Astrocyte (in vitro differentiated cells and primary cell): ENCODE data around the gene ALDH3A1. TPM values are rescaled to one million over a fixed set of nuclear protein-coding genes. Genes with fewer than 3 reads are reported as not detected.

Source experiments
- DNase-seq: peaks from one replicate; pipeline ENCODE4 v3.0.0-alpha.2; 2010; ENCODE audit warnings: low read depth
- FAIRE-seq: peaks from 2 replicates; lab custom pipeline; 2011; peaks lifted over from hg19 to GRCh38; lab: Jason Lieb, UNC
- H2AFZ ChIP-seq: 2 replicates; pipeline ENCODE4 v1.6.0; 2012; ENCODE audit warnings: low read depth, low read length, inconsistent platforms
- H3K27ac ChIP-seq: 2 replicates; pipeline ENCODE4 v1.5.1; 2011; ENCODE audit warnings: low read depth, low read length, inconsistent platforms
- H3K27me3 ChIP-seq: 2 replicates; pipeline ENCODE4 v1.6.0; 2011; ENCODE audit warnings: low read length, inconsistent platforms; ENCODE audit not compliant: insufficient read depth
- H3K36me3 ChIP-seq: 2 replicates; pipeline ENCODE4 v1.5.1; 2011; ENCODE audit warnings: low read length, inconsistent platforms; ENCODE audit not compliant: insufficient read depth
- H3K4me1 ChIP-seq: 2 replicates; pipeline ENCODE4 v1.5.1; 2011; ENCODE audit warnings: low read length, inconsistent platforms; ENCODE audit not compliant: insufficient read depth
- H3K4me2 ChIP-seq: 2 replicates; pipeline ENCODE4 v1.6.0; 2012; ENCODE audit warnings: low read length, inconsistent platforms
- H3K4me3 ChIP-seq: 2 replicates; pipeline ENCODE4 v1.5.1; 2011; ENCODE audit warnings: low read depth, mild to moderate bottlenecking, low read length, inconsistent platforms; ENCODE audit not compliant: insufficient read depth
- H3K79me2 ChIP-seq: 2 replicates; pipeline ENCODE4 v1.6.0; 2012; ENCODE audit warnings: mild to moderate bottlenecking, low read length, inconsistent platforms; ENCODE audit not compliant: insufficient read depth
- H3K9ac ChIP-seq: 2 replicates; pipeline ENCODE4 v1.6.0; 2012; ENCODE audit warnings: mild to moderate bottlenecking, low read length, inconsistent platforms
- H3K9me3 ChIP-seq: 2 replicates; pipeline ENCODE4 v1.5.1; 2012; ENCODE audit warnings: low read depth, mild to moderate bottlenecking, low read length, inconsistent platforms; ENCODE audit not compliant: insufficient read depth
- H4K20me1 ChIP-seq: 2 replicates; pipeline ENCODE4 v1.6.0; 2012; ENCODE audit warnings: low read length, inconsistent platforms; ENCODE audit not compliant: insufficient read depth
- H3K27ac Mint-ChIP-seq: one replicate; pipeline ENCODE4 v1.8.0; 2021; ENCODE audit warnings: mild to moderate bottlenecking, mixed read lengths; ENCODE audit not compliant: unreplicated experiment
- H3K27me3 Mint-ChIP-seq: one replicate; pipeline ENCODE4 v1.8.0; 2021; ENCODE audit warnings: low read depth, mixed read lengths; ENCODE audit not compliant: unreplicated experiment
- H3K36me3 Mint-ChIP-seq: one replicate; pipeline ENCODE4 v1.8.0; 2021; ENCODE audit warnings: low read depth, mixed read lengths; ENCODE audit not compliant: unreplicated experiment
- H3K4me1 Mint-ChIP-seq: one replicate; pipeline ENCODE4 v1.8.0; 2021; ENCODE audit warnings: low read depth, mixed read lengths; ENCODE audit not compliant: unreplicated experiment
- H3K4me3 Mint-ChIP-seq: one replicate; pipeline ENCODE4 v1.8.0; 2021; ENCODE audit warnings: mild to moderate bottlenecking, moderate library complexity, mixed read lengths; ENCODE audit not compliant: unreplicated experiment
- H3K9me3 Mint-ChIP-seq: one replicate; pipeline ENCODE4 v1.8.0; 2021; ENCODE audit warnings: mild to moderate bottlenecking, mixed read lengths; ENCODE audit not compliant: unreplicated experiment
- CTCF ChIP-seq: IDR thresholded peaks from 2 replicates; pipeline ENCODE4 v1.5.1; 2011; ENCODE audit warnings: low read depth, mild to moderate bottlenecking, inconsistent platforms, low read length, moderate library complexity; ENCODE audit not compliant: insufficient read depth
- EZH2 ChIP-seq: IDR thresholded peaks from 2 replicates; pipeline ENCODE4 v1.6.1; 2012; ENCODE audit warnings: mild to moderate bottlenecking, low read length, inconsistent platforms; ENCODE audit not compliant: insufficient read depth
- total RNA-seq: library from RNA; stranded (reverse); gene quantifications from 2 replicates; pipeline ENCODE4 v1.2.1, GENCODE V29; 2021

The ALDH3A1 gene
- total RNA-seq, 1 donor from 2014 or later: not detected

GRCh38 chr17:19719355-19720209 is 28.5 kb downstream of the ALDH3A1 start:
- Histone ChIP-seq H2AFZ (no peak overlapping the region), H3K9me3 (no peaks in the 10 kb centered on the region), H3K4me1 (no peaks in the 10 kb centered on the region), H3K27me3 (peaks cover 4% of the 10 kb centered on the region), H3K9ac (no peak overlapping the region), H3K4me3 (no peak overlapping the region), H4K20me1 (no peaks in the 10 kb centered on the region), H3K4me2 (no peak overlapping the region), H3K36me3 (no peaks in the 10 kb centered on the region), H3K79me2 (no peaks in the 10 kb centered on the region), H3K27ac (no peak overlapping the region)
- no peak for FAIRE-seq
- TF ChIP-seq EZH2 (no peak), CTCF (no peak)
- no peak overlapping the region for H3K4me3 Mint-ChIP-seq
- no peak overlapping the region for H3K27ac Mint-ChIP-seq
- H3K27me3 Mint-ChIP-seq: peaks cover 19% of the 10 kb centered on the region
- no peaks in the 10 kb centered on the region for H3K36me3 Mint-ChIP-seq
- H3K4me1 Mint-ChIP-seq: peaks cover 3% of the 10 kb centered on the region
- H3K9me3 Mint-ChIP-seq: no peaks in the 10 kb centered on the region
- no peak for DNase-seq

DNA sequence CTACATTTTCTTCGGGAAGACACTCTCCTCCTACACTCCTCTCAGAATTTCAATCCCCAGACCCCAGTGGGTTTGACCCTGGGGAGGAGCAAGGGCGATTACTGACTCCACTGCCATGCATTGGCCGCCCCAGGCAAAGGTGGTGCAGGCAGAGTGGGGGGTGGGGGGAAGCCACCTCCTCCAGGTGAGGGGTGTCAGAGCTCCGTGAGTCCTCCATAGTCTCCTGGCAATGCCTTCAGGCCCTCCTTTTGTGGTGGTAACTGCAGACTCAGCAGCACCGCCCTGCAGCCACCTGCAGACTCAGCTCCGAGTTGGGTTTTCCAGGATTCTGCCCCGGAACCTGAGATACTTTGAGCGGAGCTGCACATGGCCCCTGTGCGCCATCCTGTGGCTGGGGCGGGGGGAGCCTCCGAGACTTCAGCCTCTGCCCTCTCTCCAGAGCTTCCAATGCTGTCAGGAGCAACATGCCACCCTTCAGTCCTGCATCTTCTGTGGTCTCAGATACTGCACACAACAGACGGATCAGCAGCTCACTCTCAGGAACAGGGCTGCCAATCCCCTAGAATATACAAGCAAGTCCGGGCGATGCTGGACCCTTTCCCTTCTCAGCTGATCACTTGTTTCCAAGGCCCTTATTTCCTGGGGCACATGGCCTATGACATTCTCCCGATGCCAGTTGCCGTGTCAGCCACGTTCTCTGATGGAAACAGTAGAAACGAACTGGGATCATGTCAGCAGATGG is 29.3 kb downstream of the ALDH3A1 start:
- Histone ChIP-seq H3K27me3 (peaks cover under 1% of the 10 kb centered on the region), H3K4me3 (no peak overlapping the region), H3K4me1 (no peaks in the 10 kb centered on the region), H3K79me2 (no peaks in the 10 kb centered on the region), H2AFZ (no peak overlapping the region), H3K4me2 (no peak overlapping the region), H3K9ac (no peak overlapping the region), H4K20me1 (no peaks in the 10 kb centered on the region), H3K27ac (no peak overlapping the region), H3K9me3 (no peaks in the 10 kb centered on the region), H3K36me3 (no peaks in the 10 kb centered on the region)
- TF ChIP-seq CTCF (no peak), EZH2 (no peak)
- Mint-ChIP-seq H3K36me3 (no peaks in the 10 kb centered on the region), H3K9me3 (no peaks in the 10 kb centered on the region), H3K4me3 (no peak overlapping the region), H3K27me3 (peaks cover 19% of the 10 kb centered on the region), H3K4me1 (peaks cover 3% of the 10 kb centered on the region), H3K27ac (no peak overlapping the region)
- FAIRE-seq: no peak
- DNase-seq: no peak
